Astrocyte (in vitro differentiated cells and primary cell): ENCODE measurements around the gene FGFBP1. TPM values are rescaled to one million over a fixed set of nuclear protein-coding genes. Genes with fewer than 3 reads are reported as not detected.

Experiments used
- DNase-seq: peaks from one replicate; pipeline ENCODE4 v3.0.0-alpha.2; 2010; ENCODE audit warnings: low read depth
- FAIRE-seq: peaks from 2 replicates; lab custom pipeline; 2011; peaks lifted over from hg19 to GRCh38; lab: Jason Lieb, UNC
- H2AFZ ChIP-seq: 2 replicates; pipeline ENCODE4 v1.6.0; 2012; ENCODE audit warnings: low read depth, low read length, inconsistent platforms
- H3K27ac ChIP-seq: 2 replicates; pipeline ENCODE4 v1.5.1; 2011; ENCODE audit warnings: low read depth, low read length, inconsistent platforms
- H3K27me3 ChIP-seq: 2 replicates; pipeline ENCODE4 v1.6.0; 2011; ENCODE audit warnings: low read length, inconsistent platforms; ENCODE audit not compliant: insufficient read depth
- H3K36me3 ChIP-seq: 2 replicates; pipeline ENCODE4 v1.5.1; 2011; ENCODE audit warnings: low read length, inconsistent platforms; ENCODE audit not compliant: insufficient read depth
- H3K4me1 ChIP-seq: 2 replicates; pipeline ENCODE4 v1.5.1; 2011; ENCODE audit warnings: low read length, inconsistent platforms; ENCODE audit not compliant: insufficient read depth
- H3K4me2 ChIP-seq: 2 replicates; pipeline ENCODE4 v1.6.0; 2012; ENCODE audit warnings: low read length, inconsistent platforms
- H3K4me3 ChIP-seq: 2 replicates; pipeline ENCODE4 v1.5.1; 2011; ENCODE audit warnings: low read depth, mild to moderate bottlenecking, low read length, inconsistent platforms; ENCODE audit not compliant: insufficient read depth
- H3K79me2 ChIP-seq: 2 replicates; pipeline ENCODE4 v1.6.0; 2012; ENCODE audit warnings: mild to moderate bottlenecking, low read length, inconsistent platforms; ENCODE audit not compliant: insufficient read depth
- H3K9ac ChIP-seq: 2 replicates; pipeline ENCODE4 v1.6.0; 2012; ENCODE audit warnings: mild to moderate bottlenecking, low read length, inconsistent platforms
- H3K9me3 ChIP-seq: 2 replicates; pipeline ENCODE4 v1.5.1; 2012; ENCODE audit warnings: low read depth, mild to moderate bottlenecking, low read length, inconsistent platforms; ENCODE audit not compliant: insufficient read depth
- H4K20me1 ChIP-seq: 2 replicates; pipeline ENCODE4 v1.6.0; 2012; ENCODE audit warnings: low read length, inconsistent platforms; ENCODE audit not compliant: insufficient read depth
- H3K27ac Mint-ChIP-seq: one replicate; pipeline ENCODE4 v1.8.0; 2021; ENCODE audit warnings: mild to moderate bottlenecking, mixed read lengths; ENCODE audit not compliant: unreplicated experiment
- H3K27me3 Mint-ChIP-seq: one replicate; pipeline ENCODE4 v1.8.0; 2021; ENCODE audit warnings: low read depth, mixed read lengths; ENCODE audit not compliant: unreplicated experiment
- H3K36me3 Mint-ChIP-seq: one replicate; pipeline ENCODE4 v1.8.0; 2021; ENCODE audit warnings: low read depth, mixed read lengths; ENCODE audit not compliant: unreplicated experiment
- H3K4me1 Mint-ChIP-seq: one replicate; pipeline ENCODE4 v1.8.0; 2021; ENCODE audit warnings: low read depth, mixed read lengths; ENCODE audit not compliant: unreplicated experiment
- H3K4me3 Mint-ChIP-seq: one replicate; pipeline ENCODE4 v1.8.0; 2021; ENCODE audit warnings: mild to moderate bottlenecking, moderate library complexity, mixed read lengths; ENCODE audit not compliant: unreplicated experiment
- H3K9me3 Mint-ChIP-seq: one replicate; pipeline ENCODE4 v1.8.0; 2021; ENCODE audit warnings: mild to moderate bottlenecking, mixed read lengths; ENCODE audit not compliant: unreplicated experiment
- EZH2 ChIP-seq: IDR thresholded peaks from 2 replicates; pipeline ENCODE4 v1.6.1; 2012; ENCODE audit warnings: mild to moderate bottlenecking, low read length, inconsistent platforms; ENCODE audit not compliant: insufficient read depth
- total RNA-seq: library from RNA; stranded (reverse); gene quantifications from 2 replicates; pipeline ENCODE4 v1.2.1, GENCODE V29; 2021
- TF ChIP-seq, protein P1 (sequence below): IDR thresholded peaks from 2 replicates; pipeline ENCODE4 v1.5.1; 2011; ENCODE audit warnings: low read depth, mild to moderate bottlenecking, inconsistent platforms, low read length, moderate library complexity; ENCODE audit not compliant: insufficient read depth

The FGFBP1 gene
- total RNA-seq, 1 donor from 2014 or later, result not detected

GRCh38 chr4:15965325-15965724 is 26.8 kb upstream of the FGFBP1 start:
- peaks cover 3% of the 10 kb centered on the region for H3K9me3 Mint-ChIP-seq
- H3K36me3 Mint-ChIP-seq, result peaks cover 2% of the 10 kb centered on the region

GRCh38 chr4:15964159-15964558 is 25.6 kb upstream of the FGFBP1 start:
- H3K79me2 ChIP-seq, result no peaks in the 10 kb centered on the region
- Mint-ChIP-seq H3K4me3 (no peak overlapping the region), H3K36me3 (peaks cover 2% of the 10 kb centered on the region), H3K9me3 (peaks cover 3% of the 10 kb centered on the region), H3K27ac (peak overlapping the region; percentile 83), H3K4me1 (peaks cover 4% of the 10 kb centered on the region), H3K27me3 (no peaks in the 10 kb centered on the region)
- H3K9me3 ChIP-seq, result no peaks in the 10 kb centered on the region
- H3K27ac ChIP-seq, result no peak overlapping the region
- FAIRE-seq, result no peak
- H3K36me3 ChIP-seq, result no peaks in the 10 kb centered on the region
- no peaks in the 10 kb centered on the region for H3K4me1 ChIP-seq
- H3K4me2 ChIP-seq, result no peak overlapping the region
- H3K4me3 ChIP-seq, result no peak overlapping the region
- H4K20me1 ChIP-seq, result no peaks in the 10 kb centered on the region
- no peak overlapping the region for H3K9ac ChIP-seq
- peaks cover 4% of the 10 kb centered on the region for H3K27me3 ChIP-seq
- TF ChIP-seq EZH2, result no peak
- TF ChIP-seq, protein P1, sequence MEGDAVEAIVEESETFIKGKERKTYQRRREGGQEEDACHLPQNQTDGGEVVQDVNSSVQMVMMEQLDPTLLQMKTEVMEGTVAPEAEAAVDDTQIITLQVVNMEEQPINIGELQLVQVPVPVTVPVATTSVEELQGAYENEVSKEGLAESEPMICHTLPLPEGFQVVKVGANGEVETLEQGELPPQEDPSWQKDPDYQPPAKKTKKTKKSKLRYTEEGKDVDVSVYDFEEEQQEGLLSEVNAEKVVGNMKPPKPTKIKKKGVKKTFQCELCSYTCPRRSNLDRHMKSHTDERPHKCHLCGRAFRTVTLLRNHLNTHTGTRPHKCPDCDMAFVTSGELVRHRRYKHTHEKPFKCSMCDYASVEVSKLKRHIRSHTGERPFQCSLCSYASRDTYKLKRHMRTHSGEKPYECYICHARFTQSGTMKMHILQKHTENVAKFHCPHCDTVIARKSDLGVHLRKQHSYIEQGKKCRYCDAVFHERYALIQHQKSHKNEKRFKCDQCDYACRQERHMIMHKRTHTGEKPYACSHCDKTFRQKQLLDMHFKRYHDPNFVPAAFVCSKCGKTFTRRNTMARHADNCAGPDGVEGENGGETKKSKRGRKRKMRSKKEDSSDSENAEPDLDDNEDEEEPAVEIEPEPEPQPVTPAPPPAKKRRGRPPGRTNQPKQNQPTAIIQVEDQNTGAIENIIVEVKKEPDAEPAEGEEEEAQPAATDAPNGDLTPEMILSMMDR, result no peak
- no peak overlapping the region for H2AFZ ChIP-seq
- DNase-seq, result no peak

More at GRCh38 chr4:15965325-15965724, 26.8 kb upstream of the FGFBP1 start:
- Histone ChIP-seq H3K27ac (no peak overlapping the region), H3K4me1 (no peaks in the 10 kb centered on the region), H4K20me1 (no peaks in the 10 kb centered on the region), H3K4me2 (no peak overlapping the region), H3K9me3 (no peaks in the 10 kb centered on the region), H3K9ac (no peak overlapping the region), H3K79me2 (no peaks in the 10 kb centered on the region), H3K4me3 (no peak overlapping the region), H3K36me3 (no peaks in the 10 kb centered on the region), H3K27me3 (peaks cover 4% of the 10 kb centered on the region), H2AFZ (no peak overlapping the region)
- Mint-ChIP-seq H3K4me1 (peaks cover 4% of the 10 kb centered on the region), H3K27me3 (no peaks in the 10 kb centered on the region), H3K4me3 (no peak overlapping the region), H3K27ac (no peak overlapping the region)
- TF ChIP-seq, protein P1, result no peak
- no peak for TF ChIP-seq EZH2
- no peak for FAIRE-seq
- DNase-seq, result no peak

DNA sequence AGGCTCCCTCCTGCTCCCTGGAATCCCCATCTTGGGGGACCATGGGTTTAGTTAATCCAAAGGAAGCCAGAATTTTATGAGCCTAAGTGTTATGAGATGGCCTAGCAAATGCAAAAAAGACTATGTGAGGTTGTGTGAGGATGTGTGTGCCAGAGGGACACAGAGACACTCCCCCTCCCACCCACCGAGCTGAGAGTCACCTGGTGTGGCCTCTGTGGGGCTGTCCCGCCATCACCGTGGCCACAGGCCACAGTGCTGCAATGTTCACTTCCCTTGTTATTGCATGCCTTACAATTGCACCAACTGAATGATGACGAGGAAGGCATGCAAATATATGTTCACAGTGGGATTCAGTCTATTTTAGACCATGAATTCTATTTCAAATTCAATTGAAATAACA is 25.0 kb upstream of the FGFBP1 start:
- no peaks in the 10 kb centered on the region for H3K27me3 Mint-ChIP-seq
- Histone ChIP-seq H3K4me1 (no peaks in the 10 kb centered on the region), H4K20me1 (no peaks in the 10 kb centered on the region), H3K79me2 (no peaks in the 10 kb centered on the region), H3K27ac (no peak overlapping the region), H3K9me3 (no peaks in the 10 kb centered on the region), H3K36me3 (no peaks in the 10 kb centered on the region), H2AFZ (no peak overlapping the region), H3K4me2 (no peak overlapping the region), H3K4me3 (no peak overlapping the region), H3K27me3 (peaks cover 4% of the 10 kb centered on the region), H3K9ac (no peak overlapping the region)
- H3K4me3 Mint-ChIP-seq, result no peak overlapping the region
- H3K36me3 Mint-ChIP-seq, result peaks cover 2% of the 10 kb centered on the region
- peaks cover 3% of the 10 kb centered on the region for H3K9me3 Mint-ChIP-seq
- H3K27ac Mint-ChIP-seq, result no peak overlapping the region
- no peak for FAIRE-seq
- DNase-seq, result no peak
- no peak for TF ChIP-seq EZH2
- TF ChIP-seq, protein P1, result no peak
- peaks cover 4% of the 10 kb centered on the region for H3K4me1 Mint-ChIP-seq
